HEK293 (cell line): ENCODE measurements around the gene SFMBT2.

ENCODE experiments used
- BCL11A ChIP-seq: fragments of 450-650 bp; formaldehyde crosslinking; IDR thresholded peaks from 2 replicates; pipeline ENCODE4 v1.5.1; 2016; ENCODE audit warnings: low read depth, missing biosample characterization, missing genetic modification characterization
- CTCF ChIP-seq: fragments of 450-650 bp; formaldehyde crosslinking; IDR thresholded peaks from 2 replicates; pipeline ENCODE4 v1.5.1; 2016; ENCODE audit warnings: missing biosample characterization, missing genetic modification characterization
- PRDM10 ChIP-seq: fragments of 450-650 bp; formaldehyde crosslinking; IDR thresholded peaks from 2 replicates; pipeline ENCODE4 v1.5.1; 2016; ENCODE audit warnings: missing biosample characterization, missing genetic modification characterization
- ZBTB8A ChIP-seq: fragments of 450-650 bp; formaldehyde crosslinking; IDR thresholded peaks from 2 replicates; pipeline ENCODE4 v1.5.1; 2016; ENCODE audit warnings: missing biosample characterization, missing genetic modification characterization
- ZEB2 ChIP-seq: fragments of 450-650 bp; formaldehyde crosslinking; IDR thresholded peaks from 2 replicates; pipeline ENCODE4 v1.5.1; 2016; ENCODE audit warnings: missing biosample characterization, missing genetic modification characterization
- ZNF19 ChIP-seq: fragments of 450-650 bp; formaldehyde crosslinking; IDR thresholded peaks from 2 replicates; pipeline ENCODE4; 2016; ENCODE audit warnings: missing biosample characterization, missing genetic modification characterization, low read depth
- ZNF48 ChIP-seq: fragments of 450-650 bp; formaldehyde crosslinking; IDR thresholded peaks from 2 replicates; pipeline ENCODE4 v1.5.1; 2016; ENCODE audit warnings: missing biosample characterization, missing genetic modification characterization
- ZNF544 ChIP-seq: fragments of 450-650 bp; formaldehyde crosslinking; IDR thresholded peaks from 2 replicates; pipeline ENCODE4 v1.5.0; 2017; ENCODE audit warnings: missing biosample characterization, missing genetic modification characterization
- ZNF658 ChIP-seq: fragments of 450-650 bp; formaldehyde crosslinking; IDR thresholded peaks from 2 replicates; pipeline ENCODE4; 2016; ENCODE audit warnings: missing biosample characterization, missing genetic modification characterization
- TF ChIP-seq, protein P1 (sequence below): fragments of 450-650 bp; formaldehyde crosslinking; optimal IDR thresholded peaks from 2 replicates; pipeline ENCODE3; 2016; ENCODE audit warnings: missing biosample characterization, mild to moderate bottlenecking, missing genetic modification characterization
- TF ChIP-seq, protein P2 (sequence below): fragments of 450-650 bp; formaldehyde crosslinking; IDR thresholded peaks from 2 replicates; pipeline ENCODE4 v1.5.1; 2016; ENCODE audit warnings: missing biosample characterization, missing genetic modification characterization
- TF ChIP-seq, protein P3 (sequence below): fragments of 450-650 bp; formaldehyde crosslinking; IDR thresholded peaks from 2 replicates; pipeline ENCODE4 v1.5.1; 2016; ENCODE audit warnings: missing biosample characterization, missing genetic modification characterization

DNA sequence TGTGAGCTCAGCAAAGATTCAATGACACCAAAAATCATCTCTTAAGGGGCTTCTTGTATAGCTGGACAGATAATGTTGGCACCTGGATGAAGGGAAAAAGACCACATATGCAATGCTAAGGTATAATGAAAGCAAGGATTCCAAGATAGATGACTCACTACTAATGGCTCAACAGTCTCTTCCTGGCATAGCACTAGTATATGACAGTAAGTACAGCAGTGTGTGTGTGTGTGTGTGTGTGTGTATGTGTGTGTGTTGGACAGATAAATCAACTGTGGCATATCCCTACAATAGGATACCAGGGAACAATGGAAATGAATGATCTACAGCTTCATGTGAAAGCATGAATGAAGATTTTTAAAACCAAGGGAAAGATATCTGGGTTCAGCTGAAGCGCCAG lies 257.1 kb downstream of the SFMBT2 start:
- TF ChIP-seq PRDM10 (tag by site-specific recombination) (no peak), CTCF (no peak), ZBTB8A (tag by site-specific recombination) (no peak), ZNF544 (tag by site-specific recombination) (no peak), ZNF19 (tag by site-specific recombination) (no peak), ZNF658 (no peak), ZEB2 (tag by site-specific recombination) (no peak), BCL11A (tag by site-specific recombination) (no peak), ZNF48 (tag by site-specific recombination) (no peak)
- TF ChIP-seq, protein P1, sequence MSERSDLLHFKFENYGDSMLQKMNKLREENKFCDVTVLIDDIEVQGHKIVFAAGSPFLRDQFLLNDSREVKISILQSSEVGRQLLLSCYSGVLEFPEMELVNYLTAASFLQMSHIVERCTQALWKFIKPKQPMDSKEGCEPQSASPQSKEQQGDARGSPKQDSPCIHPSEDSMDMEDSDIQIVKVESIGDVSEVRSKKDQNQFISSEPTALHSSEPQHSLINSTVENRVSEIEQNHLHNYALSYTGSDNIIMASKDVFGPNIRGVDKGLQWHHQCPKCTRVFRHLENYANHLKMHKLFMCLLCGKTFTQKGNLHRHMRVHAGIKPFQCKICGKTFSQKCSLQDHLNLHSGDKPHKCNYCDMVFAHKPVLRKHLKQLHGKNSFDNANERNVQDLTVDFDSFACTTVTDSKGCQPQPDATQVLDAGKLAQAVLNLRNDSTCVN (tag by site-specific recombination): no peak
- TF ChIP-seq, protein P2, sequence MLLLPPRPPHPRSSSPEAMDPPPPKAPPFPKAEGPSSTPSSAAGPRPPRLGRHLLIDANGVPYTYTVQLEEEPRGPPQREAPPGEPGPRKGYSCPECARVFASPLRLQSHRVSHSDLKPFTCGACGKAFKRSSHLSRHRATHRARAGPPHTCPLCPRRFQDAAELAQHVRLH (tag by site-specific recombination): no peak
- TF ChIP-seq, protein P3, sequence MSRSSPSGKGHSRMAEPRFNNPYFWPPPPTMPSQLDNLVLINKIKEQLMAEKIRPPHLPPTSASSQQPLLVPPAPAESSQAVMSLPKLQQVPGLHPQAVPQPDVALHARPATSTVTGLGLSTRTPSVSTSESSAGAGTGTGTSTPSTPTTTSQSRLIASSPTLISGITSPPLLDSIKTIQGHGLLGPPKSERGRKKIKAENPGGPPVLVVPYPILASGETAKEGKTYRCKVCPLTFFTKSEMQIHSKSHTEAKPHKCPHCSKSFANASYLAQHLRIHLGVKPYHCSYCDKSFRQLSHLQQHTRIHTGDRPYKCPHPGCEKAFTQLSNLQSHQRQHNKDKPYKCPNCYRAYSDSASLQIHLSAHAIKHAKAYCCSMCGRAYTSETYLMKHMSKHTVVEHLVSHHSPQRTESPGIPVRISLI (tag by site-specific recombination): no peak
